Measurements from ENCODE around the gene MOSMO.

DNA sequence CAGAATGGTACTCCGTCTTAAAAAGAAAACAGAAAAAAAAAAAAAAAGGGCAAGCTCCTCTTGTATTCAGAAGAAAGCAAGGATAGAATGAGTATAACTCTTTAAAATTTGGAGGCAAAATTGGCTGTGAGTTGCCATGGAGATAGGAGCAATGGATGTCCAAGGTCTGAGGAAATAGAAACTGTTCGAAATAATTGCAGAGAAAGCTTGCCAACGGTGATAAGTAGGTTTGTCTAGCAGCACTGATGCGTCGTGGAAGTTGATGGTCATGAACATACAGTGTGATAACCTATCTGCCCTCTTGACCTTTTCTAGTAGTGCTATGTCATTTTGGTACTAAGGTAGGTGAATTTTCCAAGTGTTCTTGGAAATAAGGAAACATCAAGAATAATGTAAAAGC, 3.0 kb downstream of the MOSMO start:
- TF ChIP-seq, protein P1, sequence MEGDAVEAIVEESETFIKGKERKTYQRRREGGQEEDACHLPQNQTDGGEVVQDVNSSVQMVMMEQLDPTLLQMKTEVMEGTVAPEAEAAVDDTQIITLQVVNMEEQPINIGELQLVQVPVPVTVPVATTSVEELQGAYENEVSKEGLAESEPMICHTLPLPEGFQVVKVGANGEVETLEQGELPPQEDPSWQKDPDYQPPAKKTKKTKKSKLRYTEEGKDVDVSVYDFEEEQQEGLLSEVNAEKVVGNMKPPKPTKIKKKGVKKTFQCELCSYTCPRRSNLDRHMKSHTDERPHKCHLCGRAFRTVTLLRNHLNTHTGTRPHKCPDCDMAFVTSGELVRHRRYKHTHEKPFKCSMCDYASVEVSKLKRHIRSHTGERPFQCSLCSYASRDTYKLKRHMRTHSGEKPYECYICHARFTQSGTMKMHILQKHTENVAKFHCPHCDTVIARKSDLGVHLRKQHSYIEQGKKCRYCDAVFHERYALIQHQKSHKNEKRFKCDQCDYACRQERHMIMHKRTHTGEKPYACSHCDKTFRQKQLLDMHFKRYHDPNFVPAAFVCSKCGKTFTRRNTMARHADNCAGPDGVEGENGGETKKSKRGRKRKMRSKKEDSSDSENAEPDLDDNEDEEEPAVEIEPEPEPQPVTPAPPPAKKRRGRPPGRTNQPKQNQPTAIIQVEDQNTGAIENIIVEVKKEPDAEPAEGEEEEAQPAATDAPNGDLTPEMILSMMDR (IDR thresholded peaks at IDR 0.05 in 8 of 11, conservative IDR thresholded peaks at IDR 0.05 in 3 of 11): no peak
- no peak for TF ChIP-seq POLR2A (IDR thresholded peaks at IDR 0.05)
